ENCODE data around the gene KPNA3. TPM values are rescaled to one million over a fixed set of nuclear protein-coding genes. Genes with fewer than 3 reads are reported as not detected.
"Not testable (repeated sequence)": the region's sequence is repeated elsewhere in the genome, so short reads cannot be mapped to it uniquely, and the experiment has no call there.

Gene KPNA3
- total RNA-seq, 2 donors from 2014 or later, result 28.9 to 31.3 TPM

DNA sequence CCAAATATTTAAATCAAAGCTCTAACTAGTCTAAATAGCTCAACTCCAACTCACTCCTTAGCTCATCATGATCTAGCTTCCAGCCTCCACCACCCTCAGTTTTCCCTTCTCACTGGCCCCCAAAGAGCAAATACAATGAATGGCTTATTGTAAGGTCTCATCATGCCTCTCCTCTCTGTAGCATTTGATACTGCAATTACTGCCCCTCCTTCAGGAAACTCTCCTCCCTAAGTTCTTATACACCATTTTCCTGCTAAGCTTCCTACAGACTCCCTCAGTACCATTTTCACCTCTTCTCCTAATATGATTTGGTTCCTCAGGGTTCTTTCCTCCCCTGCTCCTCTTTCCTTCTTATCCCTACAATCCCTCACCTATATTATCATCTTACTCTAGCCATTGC lies 12.8 kb downstream of the KPNA3 start:
- Histone ChIP-seq H3K4me3 (no peak overlapping the region), H3K9ac (ENCODE audit: low read depth in 2 of 2, low read length in 2 of 2) (no peak overlapping the region), H3K9me3 (no peaks in the 10 kb centered on the region), H3K4me1 (no peaks in the 10 kb centered on the region), H3K36me3 (no peaks in the 10 kb centered on the region), H3K27ac (no peak overlapping the region), H3K27me3 (no peaks in the 10 kb centered on the region)
- TF ChIP-seq CTCF (IDR thresholded peaks at IDR 0.05), result no peak
- no peak for DNase-seq
- intact Hi-C loops (cut with DNase I), result no loop called here

GRCh38 chr13:49777746-49778614 lies 14.5 kb downstream of the KPNA3 start:
- H3K4me1 ChIP-seq, result no peaks in the 10 kb centered on the region
- no peak for DNase-seq
- no peak overlapping the region for H3K9ac ChIP-seq (ENCODE audit: low read depth in 2 of 2, low read length in 2 of 2)
- no peaks in the 10 kb centered on the region for H3K27me3 ChIP-seq
- intact Hi-C loops (cut with DNase I), result no loop called here
- no peaks in the 10 kb centered on the region for H3K36me3 ChIP-seq
- no peaks in the 10 kb centered on the region for H3K9me3 ChIP-seq
- TF ChIP-seq CTCF (IDR thresholded peaks at IDR 0.05), result no peak
- H3K4me3 ChIP-seq, result no peak overlapping the region
- H3K27ac ChIP-seq, result peak overlapping the region; percentile 32

DNA sequence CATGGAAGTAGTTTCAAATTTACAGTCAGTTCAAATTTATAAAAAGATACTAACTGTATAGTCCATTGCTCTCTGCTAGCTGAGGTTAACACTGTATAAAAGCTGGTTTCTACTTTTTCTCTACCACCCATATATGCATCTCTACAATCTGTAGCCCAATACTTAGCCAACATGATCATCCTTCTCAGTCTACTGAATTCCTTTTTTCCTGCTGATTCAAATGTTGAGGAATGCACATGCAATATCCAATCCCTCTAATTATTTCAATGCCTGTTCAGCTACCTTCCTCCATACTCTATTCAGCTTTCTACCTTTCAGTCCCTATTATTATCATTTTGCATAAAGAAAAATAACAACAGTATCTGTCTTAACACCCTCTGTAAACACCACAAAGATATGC lies 15.6 kb downstream of the KPNA3 start:
- Histone ChIP-seq H3K36me3 (no peaks in the 10 kb centered on the region), H3K9me3 (no peaks in the 10 kb centered on the region), H3K27me3 (no peaks in the 10 kb centered on the region), H3K4me3 (no peak overlapping the region), H3K27ac (no peak overlapping the region), H3K4me1 (no peaks in the 10 kb centered on the region), H3K9ac (ENCODE audit: low read depth in 2 of 2, low read length in 2 of 2) (no peak overlapping the region)
- intact Hi-C loops (cut with DNase I), result no loop called here
- no peak for TF ChIP-seq CTCF (IDR thresholded peaks at IDR 0.05)
- no peak for DNase-seq

DNA sequence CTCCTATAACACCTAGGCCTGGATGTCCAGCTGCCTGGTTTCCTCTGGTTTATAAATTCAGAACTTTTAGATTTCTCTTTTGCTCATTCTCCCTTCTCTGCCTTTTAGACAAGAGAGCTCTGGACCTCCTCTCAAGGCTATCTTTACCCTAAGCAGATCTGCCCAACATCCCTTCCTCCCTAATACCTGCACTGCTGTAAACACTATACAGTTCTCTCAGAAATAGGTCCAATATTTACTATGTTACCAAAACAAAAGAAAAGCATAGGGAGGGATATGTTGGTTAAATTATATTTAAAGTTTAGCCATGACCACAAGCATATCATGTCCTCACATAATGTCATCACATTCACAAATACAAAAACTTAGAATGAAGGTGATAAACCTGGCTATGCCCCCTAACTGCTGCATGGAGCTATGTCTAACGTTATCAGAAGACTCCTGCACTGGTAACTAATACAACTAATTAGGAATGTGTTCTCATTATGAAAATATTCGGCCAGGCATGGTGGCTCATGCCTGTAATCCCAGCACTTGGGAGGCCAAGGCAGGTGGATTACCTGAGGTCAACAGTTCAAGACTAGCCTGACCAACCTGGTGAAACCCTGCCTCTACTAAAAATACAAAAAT lies 18.0 kb downstream of the KPNA3 start:
- no peak overlapping the region for H3K4me3 ChIP-seq
- H3K27me3 ChIP-seq, result no peaks in the 10 kb centered on the region
- no peak overlapping the region for H3K27ac ChIP-seq
- no peak for DNase-seq
- H3K4me1 ChIP-seq, result no peaks in the 10 kb centered on the region
- no peak for TF ChIP-seq CTCF (IDR thresholded peaks at IDR 0.05)
- intact Hi-C loops (cut with DNase I), result no loop called here
- no peaks in the 10 kb centered on the region for H3K9me3 ChIP-seq
- no peak overlapping the region for H3K9ac ChIP-seq (ENCODE audit: low read depth in 2 of 2, low read length in 2 of 2)
- no peaks in the 10 kb centered on the region for H3K36me3 ChIP-seq

- Histone ChIP-seq H3K9ac (ENCODE audit: low read depth in 2 of 2, low read length in 2 of 2) (no peak overlapping the region), H3K36me3 (no peaks in the 10 kb centered on the region), H3K9me3 (no peaks in the 10 kb centered on the region), H3K4me1 (no peaks in the 10 kb centered on the region), H3K27ac (no peak overlapping the region), H3K27me3 (no peaks in the 10 kb centered on the region), H3K4me3 (no peak overlapping the region)
- DNase-seq, result no peak
- intact Hi-C loops (cut with DNase I), result loop anchor here (2.0 kb wide), 1 partner anchor 16 kb away; no protein-coding TSS in a partner anchor
- TF ChIP-seq CTCF (IDR thresholded peaks at IDR 0.05), result no peak
Observed at GRCh38 chr13:49772828-49773227, 19.7 kb downstream of the KPNA3 start.

DNA sequence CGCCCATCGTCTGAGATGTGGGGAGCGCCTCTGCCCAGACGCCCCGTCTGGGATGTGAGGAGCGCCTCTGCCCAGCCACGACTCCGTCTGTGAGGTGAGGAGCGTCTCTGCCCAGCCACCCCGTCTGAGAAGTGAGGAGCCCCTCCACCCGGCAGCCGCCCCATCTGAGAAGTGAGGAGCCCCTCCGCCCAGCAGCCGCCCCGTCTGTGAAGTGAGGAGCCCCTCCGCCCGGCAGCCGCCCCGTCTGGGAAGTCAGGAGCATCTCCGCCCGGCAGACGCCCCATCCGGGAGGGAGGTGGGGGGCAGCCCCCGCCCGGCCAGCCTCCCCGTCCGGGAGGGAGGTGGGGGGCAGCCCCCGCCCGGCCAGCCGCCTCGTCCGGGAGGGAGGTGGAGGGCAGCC lies 30.7 kb downstream of the KPNA3 start:
- H3K4me1 ChIP-seq; H3K4me3 ChIP-seq; H3K36me3 ChIP-seq; H3K9me3 ChIP-seq; H3K9ac ChIP-seq (ENCODE audit: low read depth in 2 of 2, low read length in 2 of 2); intact Hi-C loops (cut with DNase I); H3K27ac ChIP-seq; H3K27me3 ChIP-seq; DNase-seq: not testable (repeated sequence)
